Caco-2 (cell line): ENCODE results near the gene CCN5. TPM values are rescaled to one million over a fixed set of nuclear protein-coding genes. Genes with fewer than 3 reads are reported as not detected.
"Not testable (repeated sequence)": the region's sequence is repeated elsewhere in the genome, so short reads cannot be mapped to it uniquely, and the experiment has no call there.

Source experiments
- BruUV-seq: library from RNA; stranded (reverse); fragments of 400-500 nt; replicated peaks from 2 replicates; lab custom pipeline; 2021; lab: Mats Ljungman, UMichigan
- CTCF ChIA-PET: fragments of 300-600 bp; sonication (Branson Sonifier 250); formaldehyde crosslinking; loops from one replicate; lab custom pipeline; 2022; ENCODE audit warnings: antibody characterized with exemption; lab: Charles Lee
- POLR2A ChIA-PET: fragments of 300-600 bp; sonication (Branson Sonifier 250); formaldehyde crosslinking; loops from one replicate; lab custom pipeline; 2022; ENCODE audit warnings: antibody characterized with exemption; lab: Charles Lee
- DNase-seq, 2 experiments: peaks; one replicate each; pipeline versions ENCODE4 v3.0.0 to v3.0.0-alpha.2; 2020 to 2022
- H3K27me3 ChIP-seq: replicated peaks from 2 replicates; pipeline ENCODE4 v1.6.0; 2011; ENCODE audit warnings: low read length; ENCODE audit not compliant: control insufficient read depth, insufficient read depth
- H3K36me3 ChIP-seq: 2 replicates; pipeline ENCODE4 v1.5.1; 2011; ENCODE audit warnings: low read length; ENCODE audit not compliant: control insufficient read depth, insufficient read depth
- H3K4me1 ChIP-seq: fragments of 250-450 bp; sonication (Bioruptor Pico); 2 replicates; pipeline ENCODE4 v1.5.1; 2020; ENCODE audit warnings: mild to moderate bottlenecking
- H3K4me3 ChIP-seq: 2 replicates; pipeline ENCODE4 v1.5.1; 2011; ENCODE audit warnings: low read depth, mild to moderate bottlenecking, control low read depth, low read length
- H3K9me3 ChIP-seq: fragments of 250-450 bp; sonication (Bioruptor Pico); 2 replicates; pipeline ENCODE4 v1.5.1; 2020; ENCODE audit warnings: mild to moderate bottlenecking, moderate library complexity
- H3K27ac Mint-ChIP-seq: one replicate; pipeline ENCODE4 v1.8.0; 2022; ENCODE audit warnings: mixed read lengths; ENCODE audit not compliant: unreplicated experiment
- H3K27me3 Mint-ChIP-seq: one replicate; pipeline ENCODE4 v1.8.0; 2022; ENCODE audit warnings: mixed read lengths; ENCODE audit not compliant: insufficient read depth, unreplicated experiment
- H3K36me3 Mint-ChIP-seq: one replicate; pipeline ENCODE4 v1.8.0; 2022; ENCODE audit warnings: mild to moderate bottlenecking, mixed read lengths; ENCODE audit not compliant: insufficient read depth, unreplicated experiment
- H3K4me1 Mint-ChIP-seq: one replicate; pipeline ENCODE4 v1.8.0; 2022; ENCODE audit warnings: low read depth, mixed read lengths; ENCODE audit not compliant: unreplicated experiment
- H3K4me3 Mint-ChIP-seq: one replicate; pipeline ENCODE4 v1.8.0; 2022; ENCODE audit warnings: mild to moderate bottlenecking, moderate library complexity, mixed read lengths; ENCODE audit not compliant: unreplicated experiment
- H3K9me3 Mint-ChIP-seq: one replicate; pipeline ENCODE4 v1.8.0; 2022; ENCODE audit warnings: mixed read lengths; ENCODE audit not compliant: unreplicated experiment
- intact Hi-C: fragments of 100-400 bp; cut with micrococcal nuclease; formaldehyde crosslinking; loops from one replicate; pipeline ENCODE4 v1.10.0; 2022; ENCODE audit not compliant: unreplicated experiment
- total RNA-seq: library from RNA; stranded (reverse); gene quantifications from 2 replicates; pipeline ENCODE4 v1.2.3, GENCODE V29; 2022
- TF ChIP-seq, protein P1 (sequence below), 2 experiments: fragments of 200-600 bp in 1 of 2; IDR thresholded peaks; 1 replicate in 1 of 2; 2 replicates in 1 of 2; pipeline versions ENCODE4 v1.5.1 to v1.8.0; 2011 to 2022; ENCODE audit warnings: antibody characterized with exemption in 1 of 2, control low read depth in 1 of 2, inconsistent platforms in 1 of 2, low read depth in 1 of 2, low read length in 1 of 2, mild to moderate bottlenecking in 1 of 2, moderate library complexity in 1 of 2; ENCODE audit not compliant: insufficient read depth in 1 of 2, severe bottlenecking in 1 of 2, unreplicated experiment in 1 of 2

The CCN5 gene
- total RNA-seq, 1 experiment from 2014 or later, result not detected

DNA sequence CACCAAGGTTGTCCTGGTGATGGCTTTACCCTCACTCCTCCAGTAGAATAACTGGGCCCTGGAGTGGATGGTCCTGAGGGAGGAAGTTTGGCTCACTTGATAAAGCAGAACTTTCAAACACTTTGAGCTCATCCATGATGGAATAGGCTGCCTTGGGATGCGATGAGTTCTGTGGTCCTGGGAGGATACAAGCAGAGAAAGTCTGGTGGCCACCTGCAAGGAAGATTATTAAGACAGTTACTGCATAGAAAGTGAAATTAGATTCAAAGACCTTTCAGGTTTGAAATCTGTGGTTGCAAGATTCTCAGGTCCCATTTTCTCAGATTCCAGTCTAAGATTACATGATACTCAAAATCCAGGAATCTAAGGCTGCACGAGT, 19.9 kb upstream of the CCN5 start:
- TF ChIP-seq, protein P1, sequence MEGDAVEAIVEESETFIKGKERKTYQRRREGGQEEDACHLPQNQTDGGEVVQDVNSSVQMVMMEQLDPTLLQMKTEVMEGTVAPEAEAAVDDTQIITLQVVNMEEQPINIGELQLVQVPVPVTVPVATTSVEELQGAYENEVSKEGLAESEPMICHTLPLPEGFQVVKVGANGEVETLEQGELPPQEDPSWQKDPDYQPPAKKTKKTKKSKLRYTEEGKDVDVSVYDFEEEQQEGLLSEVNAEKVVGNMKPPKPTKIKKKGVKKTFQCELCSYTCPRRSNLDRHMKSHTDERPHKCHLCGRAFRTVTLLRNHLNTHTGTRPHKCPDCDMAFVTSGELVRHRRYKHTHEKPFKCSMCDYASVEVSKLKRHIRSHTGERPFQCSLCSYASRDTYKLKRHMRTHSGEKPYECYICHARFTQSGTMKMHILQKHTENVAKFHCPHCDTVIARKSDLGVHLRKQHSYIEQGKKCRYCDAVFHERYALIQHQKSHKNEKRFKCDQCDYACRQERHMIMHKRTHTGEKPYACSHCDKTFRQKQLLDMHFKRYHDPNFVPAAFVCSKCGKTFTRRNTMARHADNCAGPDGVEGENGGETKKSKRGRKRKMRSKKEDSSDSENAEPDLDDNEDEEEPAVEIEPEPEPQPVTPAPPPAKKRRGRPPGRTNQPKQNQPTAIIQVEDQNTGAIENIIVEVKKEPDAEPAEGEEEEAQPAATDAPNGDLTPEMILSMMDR (IDR thresholded peaks at IDR 0.05; ENCODE audit: insufficient read depth in 1 of 2, low read depth in 1 of 2, low read length in 1 of 2, severe bottlenecking in 1 of 2, unreplicated experiment in 1 of 2), result no peak
- H3K9me3 Mint-ChIP-seq, result peaks cover 21% of the 10 kb centered on the region
- no peaks in the 10 kb centered on the region for H3K27me3 Mint-ChIP-seq
- intact Hi-C loops, result no loop called here
- POLR2A ChIA-PET, result no interaction called here
- no peak overlapping the region for H3K4me3 ChIP-seq
- H3K36me3 Mint-ChIP-seq, result peaks cover 17% of the 10 kb centered on the region
- no peak overlapping the region for H3K27ac Mint-ChIP-seq
- H3K4me1 ChIP-seq, result peaks cover 21% of the 10 kb centered on the region
- H3K4me3 Mint-ChIP-seq, result no peak overlapping the region
- peaks cover 6% of the 10 kb centered on the region for H3K9me3 ChIP-seq
- BruUV-seq, result no TSS peak
- CTCF ChIA-PET, result no interaction called here
- no peak for DNase-seq
- H3K4me1 Mint-ChIP-seq, result peaks cover 29% of the 10 kb centered on the region
- H3K36me3 ChIP-seq, result no peaks in the 10 kb centered on the region
- no peaks in the 10 kb centered on the region for H3K27me3 ChIP-seq

DNA sequence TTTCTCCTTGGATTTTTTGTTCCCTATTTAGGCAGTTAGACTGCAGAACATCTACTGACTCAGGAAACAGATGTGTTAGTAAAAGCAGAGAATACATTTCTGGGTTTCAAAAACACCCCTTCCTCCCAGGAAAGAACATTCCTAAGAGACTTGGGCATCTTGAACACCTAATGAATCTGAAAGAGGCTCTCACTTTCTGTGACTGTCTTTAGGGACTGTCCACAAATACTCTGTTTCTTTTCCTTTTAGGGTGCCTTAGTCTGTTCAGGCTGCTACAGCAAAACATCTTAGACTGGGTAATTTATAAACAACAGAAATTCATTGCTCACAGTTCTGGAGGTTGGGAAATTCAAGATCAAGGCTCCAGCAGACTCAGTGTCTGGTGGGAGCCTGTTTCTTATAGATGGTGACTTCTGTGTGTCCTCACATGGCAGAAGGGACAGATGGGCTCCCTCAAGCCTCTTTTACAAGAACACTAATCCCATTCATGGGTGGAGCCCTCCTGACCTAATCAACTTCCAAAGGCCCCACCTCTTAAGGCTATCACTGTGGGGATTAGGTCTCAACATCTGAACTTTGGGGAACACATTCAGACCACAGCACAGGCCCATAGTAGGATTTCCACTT, 19.4 kb upstream of the CCN5 start:
- H3K27me3 Mint-ChIP-seq, result no peaks in the 10 kb centered on the region
- no peak for DNase-seq
- TF ChIP-seq, protein P1 (IDR thresholded peaks at IDR 0.05; ENCODE audit: insufficient read depth in 1 of 2, low read depth in 1 of 2, low read length in 1 of 2, severe bottlenecking in 1 of 2, unreplicated experiment in 1 of 2), result no peak
- peaks cover 17% of the 10 kb centered on the region for H3K36me3 Mint-ChIP-seq
- Histone ChIP-seq H3K4me1 (peaks cover 21% of the 10 kb centered on the region), H3K27me3 (no peaks in the 10 kb centered on the region), H3K36me3 (no peaks in the 10 kb centered on the region), H3K4me3 (no peak overlapping the region), H3K9me3 (peaks cover 6% of the 10 kb centered on the region)
- peaks cover 21% of the 10 kb centered on the region for H3K9me3 Mint-ChIP-seq
- intact Hi-C loops, result no loop called here
- CTCF ChIA-PET, result interaction anchor here (0.5 to 1.2 kb wide), 2 partner anchors 12 to 236 kb away, joined by 3 to 5 read pairs; no protein-coding TSS in a partner anchor
- H3K4me1 Mint-ChIP-seq, result peaks cover 29% of the 10 kb centered on the region
- POLR2A ChIA-PET, result no interaction called here
- no peak overlapping the region for H3K27ac Mint-ChIP-seq
- no TSS peak for BruUV-seq
- H3K4me3 Mint-ChIP-seq, result no peak overlapping the region

DNA sequence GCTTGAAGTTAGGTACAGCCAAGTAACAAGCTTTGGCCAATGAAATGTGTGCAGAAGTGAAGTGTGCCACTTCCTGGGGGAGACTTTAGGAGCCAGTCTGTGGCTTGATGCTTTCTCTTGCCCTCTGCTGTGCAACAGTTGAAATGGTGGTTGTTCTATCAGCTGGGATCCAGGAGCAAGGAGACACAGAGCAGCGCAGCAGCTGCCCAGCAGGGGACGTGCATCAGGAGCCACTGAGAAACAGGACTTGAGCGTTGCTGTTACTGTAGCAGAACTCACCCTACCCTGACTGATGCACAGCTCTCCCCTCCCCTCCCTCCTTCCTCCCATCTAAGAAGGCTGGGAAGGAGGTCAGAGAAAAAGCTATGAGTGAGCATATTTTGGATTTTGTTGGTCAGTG, 18.9 kb upstream of the CCN5 start:
- Mint-ChIP-seq H3K27me3 (no peaks in the 10 kb centered on the region), H3K9me3 (peaks cover 15% of the 10 kb centered on the region), H3K4me1 (peaks cover 24% of the 10 kb centered on the region), H3K27ac (no peak overlapping the region), H3K36me3 (peaks cover 13% of the 10 kb centered on the region), H3K4me3 (no peak overlapping the region)
- Histone ChIP-seq H3K4me3 (no peak overlapping the region), H3K9me3 (peaks cover 6% of the 10 kb centered on the region), H3K27me3 (no peaks in the 10 kb centered on the region), H3K4me1 (peaks cover 21% of the 10 kb centered on the region), H3K36me3 (no peaks in the 10 kb centered on the region)
- intact Hi-C loops, result no loop called here
- TF ChIP-seq, protein P1 (IDR thresholded peaks at IDR 0.05; ENCODE audit: insufficient read depth in 1 of 2, low read depth in 1 of 2, low read length in 1 of 2, severe bottlenecking in 1 of 2, unreplicated experiment in 1 of 2), result no peak
- DNase-seq, result no peak
- BruUV-seq, result no TSS peak
- ChIA-PET CTCF (interaction anchor here (0.5 to 1.2 kb wide), 2 partner anchors 13 to 236 kb away, joined by 3 to 5 read pairs; no protein-coding TSS in a partner anchor), POLR2A (no interaction called here)

DNA sequence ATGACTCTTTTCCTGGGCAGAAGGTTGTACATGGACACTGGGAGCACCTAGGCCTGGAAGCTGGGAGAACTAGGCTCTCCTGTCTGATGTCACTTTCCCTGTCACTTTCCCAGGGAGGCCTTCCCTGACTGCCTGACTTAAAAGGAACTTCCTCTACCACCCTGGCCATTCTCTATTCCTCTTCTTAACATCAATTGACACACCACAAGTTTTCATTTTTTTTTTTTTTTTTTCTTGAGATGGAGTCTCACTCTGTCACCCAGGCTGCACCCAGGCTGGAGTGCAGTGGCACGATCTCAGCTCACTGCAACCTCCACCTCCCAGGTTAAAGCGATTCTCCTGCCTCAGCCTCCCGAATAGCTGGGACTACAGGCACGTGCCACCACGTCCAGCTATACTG, 18.1 kb upstream of the CCN5 start:
- H3K27me3 ChIP-seq, POLR2A ChIA-PET, H3K9me3 Mint-ChIP-seq, H3K9me3 ChIP-seq, H3K27me3 Mint-ChIP-seq, H3K27ac Mint-ChIP-seq, intact Hi-C loops, H3K4me3 ChIP-seq, H3K4me3 Mint-ChIP-seq, H3K36me3 ChIP-seq, DNase-seq, BruUV-seq: not testable (repeated sequence)
- peaks cover 18% of the 10 kb centered on the region for H3K4me1 ChIP-seq
- CTCF ChIA-PET, result interaction anchor here (0.7 to 1.2 kb wide), 2 partner anchors 13 to 14 kb away, joined by 4 to 5 read pairs; no protein-coding TSS in a partner anchor
- Mint-ChIP-seq H3K4me1 (peaks cover 17% of the 10 kb centered on the region), H3K36me3 (peaks cover 11% of the 10 kb centered on the region)
